Measurements from ENCODE around the gene ARSI.

- TF ChIP-seq, protein P1, sequence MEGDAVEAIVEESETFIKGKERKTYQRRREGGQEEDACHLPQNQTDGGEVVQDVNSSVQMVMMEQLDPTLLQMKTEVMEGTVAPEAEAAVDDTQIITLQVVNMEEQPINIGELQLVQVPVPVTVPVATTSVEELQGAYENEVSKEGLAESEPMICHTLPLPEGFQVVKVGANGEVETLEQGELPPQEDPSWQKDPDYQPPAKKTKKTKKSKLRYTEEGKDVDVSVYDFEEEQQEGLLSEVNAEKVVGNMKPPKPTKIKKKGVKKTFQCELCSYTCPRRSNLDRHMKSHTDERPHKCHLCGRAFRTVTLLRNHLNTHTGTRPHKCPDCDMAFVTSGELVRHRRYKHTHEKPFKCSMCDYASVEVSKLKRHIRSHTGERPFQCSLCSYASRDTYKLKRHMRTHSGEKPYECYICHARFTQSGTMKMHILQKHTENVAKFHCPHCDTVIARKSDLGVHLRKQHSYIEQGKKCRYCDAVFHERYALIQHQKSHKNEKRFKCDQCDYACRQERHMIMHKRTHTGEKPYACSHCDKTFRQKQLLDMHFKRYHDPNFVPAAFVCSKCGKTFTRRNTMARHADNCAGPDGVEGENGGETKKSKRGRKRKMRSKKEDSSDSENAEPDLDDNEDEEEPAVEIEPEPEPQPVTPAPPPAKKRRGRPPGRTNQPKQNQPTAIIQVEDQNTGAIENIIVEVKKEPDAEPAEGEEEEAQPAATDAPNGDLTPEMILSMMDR (IDR thresholded peaks at IDR 0.05; ENCODE audit: extremely low read depth in 1 of 2, insufficient read depth in 1 of 2, low read depth in 1 of 2, low read length in 2 of 2), result peak; percentile 16 to 35
- TF ChIP-seq POLR2A (IDR thresholded peaks at IDR 0.05; ENCODE audit: low read depth, low read length) (no peak), POLR2AphosphoS5 (IDR thresholded peaks at IDR 0.05; ENCODE audit: insufficient read depth, low read depth, low read length) (no peak), MAX (IDR thresholded peaks at IDR 0.05; ENCODE audit: insufficient read depth, insufficient read length) (no peak), EZH2 (IDR thresholded peaks at IDR 0.05; ENCODE audit: borderline replicate concordance, low read depth, low read length, severe bottlenecking) (no peak), FOS (IDR thresholded peaks at IDR 0.05; ENCODE audit: borderline replicate concordance, insufficient read depth, low read length) (no peak), JUN (IDR thresholded peaks at IDR 0.05; ENCODE audit: borderline replicate concordance, insufficient read depth, insufficient read length, low read depth) (no peak)
Measured at GRCh38 chr5:150286820-150287219, 15.9 kb downstream of the ARSI start.

Data from endothelial cell of umbilical vein (primary cell).